ENCODE results near the gene CARD18. TPM values are rescaled to one million over a fixed set of nuclear protein-coding genes. Genes with fewer than 3 reads are reported as not detected.

CARD18 gene
- total RNA-seq, 2 donors from 2014 or later: not detected

- no peak for DNase-seq (ENCODE audit: low spot score)
- Histone ChIP-seq H3K4me3 (no peak overlapping the region), H3K27me3 (no peaks in the 10 kb centered on the region), H3K9me3 (peaks cover 0 to 4% of the 10 kb centered on the region in 2 donors), H3K27ac (no peak overlapping the region), H3K36me3 (no peaks in the 10 kb centered on the region), H3K4me1 (peaks cover 0 to 5% of the 10 kb centered on the region in 2 donors)
- no peak for TF ChIP-seq CTCF (IDR thresholded peaks at IDR 0.05)
These were observed 3.7 kb downstream of the CARD18 start for GRCh38 chr11:105135883-105136282.

- DNase-seq (ENCODE audit: low spot score): no peak
- Histone ChIP-seq H3K9me3 (peaks cover 0 to 6% of the 10 kb centered on the region in 2 donors), H3K27ac (no peak overlapping the region), H3K36me3 (no peaks in the 10 kb centered on the region), H3K4me3 (no peak overlapping the region), H3K4me1 (peaks cover 0 to 5% of the 10 kb centered on the region in 2 donors), H3K27me3 (no peaks in the 10 kb centered on the region)
- no peak for TF ChIP-seq CTCF (IDR thresholded peaks at IDR 0.05)
These were observed 6.7 kb downstream of the CARD18 start for GRCh38 chr11:105132716-105133511.

- no peaks in the 10 kb centered on the region for H3K4me1 ChIP-seq
- no peaks in the 10 kb centered on the region for H3K27me3 ChIP-seq
- no peak for TF ChIP-seq CTCF (IDR thresholded peaks at IDR 0.05)
- H3K36me3 ChIP-seq: no peaks in the 10 kb centered on the region
- peaks cover 0 to 6% of the 10 kb centered on the region in 2 donors for H3K9me3 ChIP-seq
- H3K4me3 ChIP-seq: no peak overlapping the region
- no peak overlapping the region for H3K27ac ChIP-seq
- no peak for DNase-seq (ENCODE audit: low spot score)
These were observed 9.3 kb downstream of the CARD18 start for GRCh38 chr11:105130189-105130813.

- H3K27me3 ChIP-seq: no peaks in the 10 kb centered on the region
These were observed 14.8 kb downstream of the CARD18 start for GRCh38 chr11:105124756-105125155.

GRCh38 chr11:105111145-105111944 is 28.2 kb downstream of the CARD18 start:
- Histone ChIP-seq H3K27me3 (no peaks in the 10 kb centered on the region), H3K27ac (no peak overlapping the region), H3K9me3 (no peaks in the 10 kb centered on the region), H3K36me3 (no peaks in the 10 kb centered on the region), H3K4me1 (no peaks in the 10 kb centered on the region), H3K4me3 (no peak overlapping the region)
- DNase-seq (ENCODE audit: low spot score): no peak
- no peak for TF ChIP-seq CTCF (IDR thresholded peaks at IDR 0.05)

More at GRCh38 chr11:105124756-105125155, 14.8 kb downstream of the CARD18 start:
- H3K9me3 ChIP-seq: no peaks in the 10 kb centered on the region
- TF ChIP-seq CTCF (IDR thresholded peaks at IDR 0.05): no peak
- H3K27ac ChIP-seq: no peak overlapping the region
- H3K4me3 ChIP-seq: no peak overlapping the region
- H3K36me3 ChIP-seq: no peaks in the 10 kb centered on the region
- no peaks in the 10 kb centered on the region for H3K4me1 ChIP-seq
- DNase-seq (ENCODE audit: low spot score): no peak

All from right atrium auricular region (tissue), 2 donors.